Panc1 (cell line): ENCODE data around the gene SLC26A4. TPM values are rescaled to one million over a fixed set of nuclear protein-coding genes. Genes with fewer than 3 reads are reported as not detected.

Experiments
- ATAC-seq: fragments of 200-7000 bp; cut with Tn5 transposase; 2 replicates; pipeline ENCODE4 v1.9.1; 2020; ENCODE audit warnings: mild to moderate bottlenecking, moderate library complexity
- BruUV-seq: library from RNA; stranded (reverse); fragments of 400-500 nt; replicated peaks from 2 replicates; lab custom pipeline; 2021; lab: Mats Ljungman, UMichigan
- CTCF ChIA-PET: fragments of 300-600 bp; sonication (Branson Sonifier 250); formaldehyde crosslinking; loops from one replicate; lab custom pipeline; 2022; ENCODE audit warnings: antibody characterized with exemption; lab: Charles Lee
- POLR2A ChIA-PET: fragments of 300-600 bp; sonication (Branson Sonifier 250); formaldehyde crosslinking; loops from one replicate; lab custom pipeline; 2022; ENCODE audit warnings: antibody characterized with exemption; lab: Charles Lee
- DNase-seq: peaks from one replicate; pipeline ENCODE4 v3.0.0-alpha.2; 2010; ENCODE audit warnings: low read depth, low spot score
- H3K27ac ChIP-seq: 2 replicates; pipeline ENCODE4 v1.5.1; 2011; ENCODE audit warnings: mild to moderate bottlenecking, low read length, inconsistent platforms
- H3K27me3 ChIP-seq: fragments of 200-500 bp; sonication (Bioruptor generic); 2 replicates; pipeline ENCODE4 v1.6.0; 2014; ENCODE audit warnings: low read length, inconsistent platforms; ENCODE audit not compliant: control insufficient read depth, insufficient read depth
- H3K36me3 ChIP-seq: fragments of 200-500 bp; sonication (Bioruptor generic); 2 replicates; pipeline ENCODE4 v1.5.1; 2014; ENCODE audit warnings: inconsistent platforms, mild to moderate bottlenecking, low read length, moderate library complexity; ENCODE audit not compliant: control insufficient read depth, insufficient read depth
- H3K4me1 ChIP-seq: 2 replicates; pipeline ENCODE4 v1.5.1; 2011; ENCODE audit warnings: inconsistent platforms, mild to moderate bottlenecking, low read length, moderate library complexity; ENCODE audit not compliant: control insufficient read depth, insufficient read depth
- H3K4me3 ChIP-seq, 2 experiments: 2 replicates each; pipeline ENCODE4 v1.5.1; 2011 to 2012; ENCODE audit warnings: low read depth in 2 of 2, low read length in 2 of 2, mild to moderate bottlenecking in 2 of 2, inconsistent platforms in 1 of 2, moderate library complexity in 1 of 2
- H3K9me3 ChIP-seq: fragments of 200-500 bp; sonication (Bioruptor generic); 2 replicates; pipeline ENCODE4 v1.5.1; 2014; ENCODE audit warnings: low read depth, mild to moderate bottlenecking, inconsistent platforms, low read length, moderate library complexity; ENCODE audit not compliant: control insufficient read depth, insufficient read depth
- POLR2AphosphoS5 ChIP-seq: IDR thresholded peaks from 2 replicates; pipeline ENCODE4 v1.6.1; 2012; ENCODE audit warnings: mild to moderate bottlenecking, low read depth, low read length, moderate library complexity
- SIN3A ChIP-seq: IDR thresholded peaks from 2 replicates; pipeline ENCODE4 v1.6.1; 2012; ENCODE audit warnings: low read depth, mild to moderate bottlenecking, low read length, moderate library complexity, borderline replicate concordance; ENCODE audit not compliant: insufficient read depth
- TCF7L2 ChIP-seq: IDR thresholded peaks from 2 replicates; pipeline ENCODE4 v1.6.1; 2011; ENCODE audit warnings: mild to moderate bottlenecking, low read depth, low read length, inconsistent platforms
- in situ Hi-C: cut with HindIII; loops from 2 replicates; pipeline ENCODE4 v1.10.0; 2016; ENCODE audit warnings: low sequenced_read_pairs, low pct_unique_long_range_greater_than_20kb
- intact Hi-C: fragments of 100-400 bp; cut with micrococcal nuclease; formaldehyde crosslinking; loops from one replicate; pipeline ENCODE4 v1.10.0; 2022; ENCODE audit not compliant: unreplicated experiment
- total RNA-seq: library from RNA; stranded (reverse); gene quantifications from one replicate; pipeline ENCODE4 v1.2.1, GENCODE V29; 2021; ENCODE audit not compliant: unreplicated experiment
- TF ChIP-seq, protein P1 (sequence below): fragments of 450-650 bp; IDR thresholded peaks from 2 replicates; pipeline ENCODE4 v1.5.1; 2017; ENCODE audit warnings: mild to moderate bottlenecking
- TF ChIP-seq, protein P2 (sequence below), 2 experiments: IDR thresholded peaks; 2 replicates each; pipeline ENCODE4 v1.6.1; 2011 to 2012; ENCODE audit warnings: low read depth in 2 of 2, control low read depth in 1 of 2, low read length in 1 of 2, mild to moderate bottlenecking in 1 of 2, moderate library complexity in 1 of 2; ENCODE audit not compliant: insufficient read depth in 1 of 2

The SLC26A4 gene
- total RNA-seq, 1 experiment from 2014 or later: 0.05 TPM

DNA sequence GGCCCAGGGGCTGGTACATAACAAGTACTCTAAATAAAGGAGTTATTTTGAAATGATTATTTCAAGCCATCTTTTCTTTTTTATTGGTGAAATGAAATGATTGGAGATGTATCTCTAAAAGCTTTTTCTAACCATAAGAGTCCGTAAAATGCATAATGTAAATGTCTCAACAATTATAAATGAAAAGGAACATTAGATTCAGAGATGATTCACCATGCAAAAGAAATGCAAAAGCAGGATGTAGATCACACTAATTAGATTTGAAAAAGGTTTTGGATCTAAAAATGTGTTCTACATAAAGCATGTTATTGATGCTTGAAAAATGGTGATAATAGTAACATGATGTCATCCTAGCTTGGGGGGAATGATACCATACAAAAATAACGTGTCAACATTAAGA, 15.6 kb downstream of the SLC26A4 start:
- intact Hi-C loops (no loop called here), in situ Hi-C loops (no loop called here)
- no peaks in the 10 kb centered on the region for H3K4me1 ChIP-seq
- H3K9me3 ChIP-seq: no peaks in the 10 kb centered on the region
- BruUV-seq: no TSS peak
- H3K36me3 ChIP-seq: no peaks in the 10 kb centered on the region
- POLR2A ChIA-PET: no interaction called here
- DNase-seq: no peak
- H3K27me3 ChIP-seq: peaks cover 12% of the 10 kb centered on the region
- TF ChIP-seq SIN3A (no peak), TCF7L2 (no peak), POLR2AphosphoS5 (no peak)
- TF ChIP-seq, protein P1, sequence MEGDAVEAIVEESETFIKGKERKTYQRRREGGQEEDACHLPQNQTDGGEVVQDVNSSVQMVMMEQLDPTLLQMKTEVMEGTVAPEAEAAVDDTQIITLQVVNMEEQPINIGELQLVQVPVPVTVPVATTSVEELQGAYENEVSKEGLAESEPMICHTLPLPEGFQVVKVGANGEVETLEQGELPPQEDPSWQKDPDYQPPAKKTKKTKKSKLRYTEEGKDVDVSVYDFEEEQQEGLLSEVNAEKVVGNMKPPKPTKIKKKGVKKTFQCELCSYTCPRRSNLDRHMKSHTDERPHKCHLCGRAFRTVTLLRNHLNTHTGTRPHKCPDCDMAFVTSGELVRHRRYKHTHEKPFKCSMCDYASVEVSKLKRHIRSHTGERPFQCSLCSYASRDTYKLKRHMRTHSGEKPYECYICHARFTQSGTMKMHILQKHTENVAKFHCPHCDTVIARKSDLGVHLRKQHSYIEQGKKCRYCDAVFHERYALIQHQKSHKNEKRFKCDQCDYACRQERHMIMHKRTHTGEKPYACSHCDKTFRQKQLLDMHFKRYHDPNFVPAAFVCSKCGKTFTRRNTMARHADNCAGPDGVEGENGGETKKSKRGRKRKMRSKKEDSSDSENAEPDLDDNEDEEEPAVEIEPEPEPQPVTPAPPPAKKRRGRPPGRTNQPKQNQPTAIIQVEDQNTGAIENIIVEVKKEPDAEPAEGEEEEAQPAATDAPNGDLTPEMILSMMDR: no peak
- TF ChIP-seq, protein P2, sequence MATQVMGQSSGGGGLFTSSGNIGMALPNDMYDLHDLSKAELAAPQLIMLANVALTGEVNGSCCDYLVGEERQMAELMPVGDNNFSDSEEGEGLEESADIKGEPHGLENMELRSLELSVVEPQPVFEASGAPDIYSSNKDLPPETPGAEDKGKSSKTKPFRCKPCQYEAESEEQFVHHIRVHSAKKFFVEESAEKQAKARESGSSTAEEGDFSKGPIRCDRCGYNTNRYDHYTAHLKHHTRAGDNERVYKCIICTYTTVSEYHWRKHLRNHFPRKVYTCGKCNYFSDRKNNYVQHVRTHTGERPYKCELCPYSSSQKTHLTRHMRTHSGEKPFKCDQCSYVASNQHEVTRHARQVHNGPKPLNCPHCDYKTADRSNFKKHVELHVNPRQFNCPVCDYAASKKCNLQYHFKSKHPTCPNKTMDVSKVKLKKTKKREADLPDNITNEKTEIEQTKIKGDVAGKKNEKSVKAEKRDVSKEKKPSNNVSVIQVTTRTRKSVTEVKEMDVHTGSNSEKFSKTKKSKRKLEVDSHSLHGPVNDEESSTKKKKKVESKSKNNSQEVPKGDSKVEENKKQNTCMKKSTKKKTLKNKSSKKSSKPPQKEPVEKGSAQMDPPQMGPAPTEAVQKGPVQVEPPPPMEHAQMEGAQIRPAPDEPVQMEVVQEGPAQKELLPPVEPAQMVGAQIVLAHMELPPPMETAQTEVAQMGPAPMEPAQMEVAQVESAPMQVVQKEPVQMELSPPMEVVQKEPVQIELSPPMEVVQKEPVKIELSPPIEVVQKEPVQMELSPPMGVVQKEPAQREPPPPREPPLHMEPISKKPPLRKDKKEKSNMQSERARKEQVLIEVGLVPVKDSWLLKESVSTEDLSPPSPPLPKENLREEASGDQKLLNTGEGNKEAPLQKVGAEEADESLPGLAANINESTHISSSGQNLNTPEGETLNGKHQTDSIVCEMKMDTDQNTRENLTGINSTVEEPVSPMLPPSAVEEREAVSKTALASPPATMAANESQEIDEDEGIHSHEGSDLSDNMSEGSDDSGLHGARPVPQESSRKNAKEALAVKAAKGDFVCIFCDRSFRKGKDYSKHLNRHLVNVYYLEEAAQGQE (IDR thresholded peaks at IDR 0.05; ENCODE audit: insufficient read depth in 1 of 2, low read depth in 2 of 2, low read length in 1 of 2): no peak
- CTCF ChIA-PET: no interaction called here
- ATAC-seq: no peak
- H3K4me3 ChIP-seq: no peak overlapping the region
- H3K27ac ChIP-seq: no peak overlapping the region

DNA sequence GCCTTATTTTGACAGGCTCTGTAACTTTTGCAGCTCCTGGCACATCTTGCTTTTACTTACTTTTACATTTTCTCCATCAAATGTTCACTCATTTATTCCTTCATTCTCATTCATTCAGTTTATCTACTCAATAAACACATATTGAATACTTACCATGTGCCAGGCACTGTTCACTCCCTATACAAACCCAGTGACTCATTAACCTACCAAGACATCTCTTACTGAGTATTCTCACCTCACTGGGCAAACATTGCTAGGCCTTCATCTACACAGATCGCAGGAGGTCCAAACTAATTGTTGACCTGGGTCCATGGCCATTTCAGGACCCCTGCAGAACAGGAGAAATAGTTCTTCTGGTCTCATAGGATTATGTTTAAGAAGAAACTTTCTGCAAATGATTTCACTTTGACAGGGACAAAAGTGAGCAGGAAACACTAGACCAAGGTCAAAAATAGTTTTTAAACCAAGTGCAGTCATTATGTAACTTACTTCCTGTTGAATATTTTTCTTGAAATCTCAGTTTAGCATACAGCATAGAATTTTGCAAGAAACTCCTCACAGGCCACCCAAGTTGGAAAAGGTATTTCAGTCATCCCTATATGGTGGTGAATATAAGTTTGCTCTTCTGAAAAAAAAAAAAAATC, 17.6 kb downstream of the SLC26A4 start:
- ATAC-seq: no peak
- no TSS peak for BruUV-seq

More for the DNA sequence above, 17.6 kb downstream of the SLC26A4 start:
- H3K4me3 ChIP-seq: no peak overlapping the region
- TF ChIP-seq, protein P1: no peak
- TF ChIP-seq TCF7L2: no peak
- no peak for TF ChIP-seq SIN3A
- no peak for TF ChIP-seq POLR2AphosphoS5
- TF ChIP-seq, protein P2 (IDR thresholded peaks at IDR 0.05; ENCODE audit: insufficient read depth in 1 of 2, low read depth in 2 of 2, low read length in 1 of 2): no peak
- H3K36me3 ChIP-seq: no peaks in the 10 kb centered on the region
- no peak overlapping the region for H3K27ac ChIP-seq
- ChIA-PET CTCF (no interaction called here), POLR2A (no interaction called here)
- H3K4me1 ChIP-seq: no peaks in the 10 kb centered on the region
- no peak for DNase-seq
- peaks cover 4% of the 10 kb centered on the region for H3K27me3 ChIP-seq
- intact Hi-C loops (no loop called here), in situ Hi-C loops (no loop called here)
- no peaks in the 10 kb centered on the region for H3K9me3 ChIP-seq
